Tongue (tissue), 2 donors: ENCODE results near the gene ACIN1. TPM values are rescaled to one million over a fixed set of nuclear protein-coding genes. Genes with fewer than 3 reads are reported as not detected.
A peak's percentile ranks its signal among the peaks of the same experiment; 100 is the strongest.

ENCODE experiments used
- DNase-seq: peaks from one replicate; pipeline ENCODE4 v3.0.0-alpha.2; 2015
- total RNA-seq: library from RNA; depleted of rRNA; stranded (reverse); fragments of >200 nt; gene quantifications from one replicate; pipeline ENCODE4 v1.2.3, GENCODE V29; 2014

The ACIN1 gene
- total RNA-seq, 1 donor from 2014 or later, result 103 TPM

DNA sequence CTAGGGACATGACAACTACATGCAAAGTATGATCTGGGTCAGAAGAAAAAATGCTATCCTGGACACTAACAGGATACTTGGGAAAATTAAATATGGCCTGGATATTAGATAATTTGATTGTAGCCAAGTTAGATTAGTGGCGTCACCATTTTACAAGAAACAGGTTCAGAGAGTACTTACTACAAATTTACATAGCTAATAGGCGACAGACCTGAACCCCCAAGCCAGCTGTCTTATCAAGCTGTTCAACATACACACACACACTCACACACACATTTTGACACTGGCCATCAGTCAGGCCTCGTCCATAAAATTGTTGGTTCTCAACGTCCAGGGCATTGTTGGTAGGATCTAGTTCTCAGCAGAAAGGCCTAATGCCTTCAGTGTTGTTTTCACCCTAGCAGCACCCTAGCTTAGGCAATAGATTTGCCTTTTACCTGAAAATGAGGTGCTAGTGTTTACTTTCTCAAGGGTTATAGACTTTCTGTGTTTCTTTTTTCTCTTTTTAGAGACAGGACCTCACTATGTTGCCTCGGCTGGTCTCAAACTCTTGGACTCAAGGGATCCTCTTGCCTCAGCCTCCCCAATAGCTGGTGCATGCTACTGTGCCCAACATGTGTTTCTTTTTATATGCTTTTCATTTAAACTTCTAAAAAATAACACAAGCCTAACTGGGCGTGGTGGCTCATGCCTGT is 81.7 kb downstream of the ACIN1 start:
- no peak for DNase-seq

DNA sequence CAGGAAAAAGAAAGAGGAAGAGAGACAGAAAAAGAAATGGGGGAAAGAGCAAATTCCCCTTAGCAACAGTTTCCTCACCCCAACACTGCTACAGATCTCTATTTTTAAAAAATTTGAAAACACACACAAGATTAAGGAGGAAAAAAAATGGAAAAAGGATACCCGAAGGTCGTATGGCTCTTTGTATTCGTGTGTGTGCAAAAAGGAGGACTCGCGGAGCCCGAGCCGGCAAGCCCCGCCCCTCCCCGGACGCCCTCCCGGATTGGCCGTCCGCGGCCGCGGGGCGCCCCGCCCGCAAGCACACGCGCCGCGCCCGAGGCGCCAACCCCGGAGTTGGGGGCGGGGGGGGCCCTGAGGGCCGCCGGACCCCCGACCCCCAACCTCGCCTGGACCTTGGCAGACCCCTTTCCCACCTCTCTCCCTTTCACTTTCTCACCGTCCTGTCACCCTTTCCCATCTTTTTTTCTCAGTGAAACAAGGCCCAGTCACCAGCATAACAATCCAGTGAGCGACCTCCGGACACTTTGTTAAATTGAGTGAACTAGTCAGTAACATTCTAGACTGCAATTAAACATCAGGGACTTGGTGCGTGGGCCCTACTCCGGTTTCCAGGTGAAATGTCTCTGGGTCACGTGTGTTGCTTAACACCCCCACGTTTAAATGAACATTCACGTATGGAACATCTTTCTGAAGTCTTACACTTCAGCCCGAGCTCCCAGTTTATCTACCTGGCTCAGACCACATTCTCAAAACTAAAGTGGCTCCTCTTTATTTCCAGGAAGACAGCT is 84.8 kb downstream of the ACIN1 start, which contains the start of gene C14orf93:
Gene C14orf93, minus strand, starts transcription at position 205 of the 788 bp plus-strand sequence. CDS start 11,120 bp downstream, outside the sequence.
- DNase-seq, result peak; percentile 89

DNA sequence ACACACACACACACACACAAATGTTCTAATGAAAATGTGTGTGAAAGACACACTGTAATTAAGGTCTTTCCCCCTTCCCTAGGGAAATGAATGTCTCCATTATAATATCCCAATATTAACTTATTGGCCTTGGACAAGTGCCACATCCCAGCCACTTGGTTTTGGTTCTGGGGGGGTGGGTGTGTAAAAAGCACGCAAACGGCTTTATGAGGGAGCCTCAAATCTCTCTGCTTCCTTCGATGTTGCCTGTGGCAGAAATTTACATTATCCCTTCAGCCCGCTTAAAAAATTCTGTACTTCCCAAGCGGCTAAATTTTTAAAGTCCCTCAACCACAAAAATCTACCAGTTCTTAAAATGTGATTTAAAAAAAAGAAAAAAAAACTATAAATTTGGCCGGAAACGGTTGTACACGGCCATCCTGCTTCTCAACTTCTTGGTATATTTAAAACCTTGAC is 85.4 kb downstream of the ACIN1 start:
- DNase-seq, result no peak

DNA sequence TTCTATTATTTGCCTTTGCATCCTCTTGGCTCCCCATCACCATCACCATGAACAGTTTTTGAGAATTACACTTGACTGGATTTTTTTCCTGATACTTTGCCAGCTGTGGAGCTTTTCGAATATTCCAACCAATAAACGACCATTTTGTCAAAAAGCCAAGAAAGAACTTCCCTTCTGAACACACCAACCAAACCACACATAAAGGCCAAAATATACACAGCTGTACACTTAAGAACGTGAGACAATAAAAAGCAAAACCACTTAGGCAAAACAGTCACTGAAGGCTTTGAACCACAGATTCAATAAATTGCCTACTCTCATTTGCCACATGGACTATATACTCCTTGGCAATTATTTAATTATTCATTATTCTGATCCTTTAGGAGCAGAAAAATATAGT is 86.1 kb downstream of the ACIN1 start:
- no peak for DNase-seq

Other genes starting within 250 kb of the ACIN1 start
- gene LRP10, start 223.4 kb downstream of the ACIN1 start, total RNA-seq, result 30.5 TPM
- gene REM2, start 211.9 kb downstream of the ACIN1 start, total RNA-seq, result 0.72 TPM
- 162 TPM for gene RBM23, start 176.0 kb downstream of the ACIN1 start, total RNA-seq
- gene PRMT5, start 165.8 kb downstream of the ACIN1 start, total RNA-seq, result 64.8 TPM
- 60.3 TPM for gene HAUS4, start 138.0 kb downstream of the ACIN1 start, total RNA-seq
- 47.2 TPM for gene AJUBA, start 112.6 kb downstream of the ACIN1 start, total RNA-seq
- 13.5 TPM for gene C14orf93, start 85.0 kb downstream of the ACIN1 start, total RNA-seq
- gene PSMB5, start 60.2 kb downstream of the ACIN1 start, total RNA-seq, result 190 TPM
- not detected for gene PSMB11, start 52.9 kb downstream of the ACIN1 start, total RNA-seq
- 4.5 TPM for gene CDH24, start 37.6 kb downstream of the ACIN1 start, total RNA-seq
- 25.5 TPM for gene C14orf119, start 369 bp upstream of the ACIN1 start, total RNA-seq
- not detected for gene CIROP, start 9.9 kb upstream of the ACIN1 start, total RNA-seq
- not detected for gene CEBPE, start 24.1 kb upstream of the ACIN1 start, total RNA-seq
- 5.6 TPM for gene SLC7A8, start 88.5 kb upstream of the ACIN1 start, total RNA-seq
- gene RNF212B, start 142.8 kb upstream of the ACIN1 start, total RNA-seq, result not detected
- 6.7 TPM for gene HOMEZ, start 191.0 kb upstream of the ACIN1 start, total RNA-seq
- gene PPP1R3E, start 207.7 kb upstream of the ACIN1 start, total RNA-seq, result 12.4 TPM
- 24.1 TPM for gene BCL2L2, start 211.7 kb upstream of the ACIN1 start, total RNA-seq
- gene PABPN1, start 226.3 kb upstream of the ACIN1 start, total RNA-seq, result 55.6 TPM